ENCODE data around the gene NEUROD2. TPM values are rescaled to one million over a fixed set of nuclear protein-coding genes. Genes with fewer than 3 reads are reported as not detected.
A peak's percentile ranks its signal among the peaks of the same experiment; 100 is the strongest.

The NEUROD2 gene
- total RNA-seq, 2 donors from 2014 or later = not detected

DNA sequence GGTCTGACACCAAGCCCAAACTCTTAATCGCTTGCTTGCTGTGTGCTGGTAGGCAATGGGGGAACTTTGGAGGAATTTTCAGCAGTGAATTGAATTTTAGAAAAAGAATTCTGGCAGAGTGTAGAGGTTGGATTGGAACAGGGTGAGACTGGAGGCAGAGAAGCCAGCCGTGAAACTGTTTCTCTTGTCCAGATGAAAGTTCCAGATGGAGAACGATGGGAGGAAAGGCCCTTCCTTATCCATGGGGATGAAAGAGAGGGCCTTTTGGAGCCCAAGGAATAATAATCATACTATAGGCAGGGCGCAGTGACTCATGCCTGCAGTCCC, 26.0 kb downstream of the NEUROD2 start:
- Mint-ChIP-seq H3K27me3 (ENCODE audit: insufficient read depth) (peaks cover 43% of the 10 kb centered on the region), H3K27ac (no peak overlapping the region), H3K9me3 (no peaks in the 10 kb centered on the region), H3K4me3 (no peak overlapping the region), H3K36me3 (ENCODE audit: low read depth) (no peaks in the 10 kb centered on the region), H3K4me1 (peaks cover 21% of the 10 kb centered on the region)
- H3K4me3 ChIP-seq (ENCODE audit: low read length) = no peak overlapping the region
- H3K4me1 ChIP-seq (ENCODE audit: control insufficient read depth, insufficient read depth, low read length) = peaks cover 8% of the 10 kb centered on the region
- peaks cover 7% of the 10 kb centered on the region for H3K27me3 ChIP-seq (ENCODE audit: control insufficient read depth, insufficient read depth, low read length, poor library complexity, severe bottlenecking)
- WGBS, 2 experiments (ENCODE audit: insufficient coverage in 1 of 2, insufficient read length in 1 of 2) = 87 to 95% methylated on average over 4 of the region's 4 CpGs
- no peak overlapping the region for H3K27ac ChIP-seq (ENCODE audit: low read depth, low read length)
- no peak overlapping the region for H3K9ac ChIP-seq (ENCODE audit: extremely low read depth, low read length, poor library complexity, severe bottlenecking)
- H3K36me3 ChIP-seq (ENCODE audit: control insufficient read depth, insufficient read depth, low read length) = no peaks in the 10 kb centered on the region
- TF ChIP-seq, protein P1, sequence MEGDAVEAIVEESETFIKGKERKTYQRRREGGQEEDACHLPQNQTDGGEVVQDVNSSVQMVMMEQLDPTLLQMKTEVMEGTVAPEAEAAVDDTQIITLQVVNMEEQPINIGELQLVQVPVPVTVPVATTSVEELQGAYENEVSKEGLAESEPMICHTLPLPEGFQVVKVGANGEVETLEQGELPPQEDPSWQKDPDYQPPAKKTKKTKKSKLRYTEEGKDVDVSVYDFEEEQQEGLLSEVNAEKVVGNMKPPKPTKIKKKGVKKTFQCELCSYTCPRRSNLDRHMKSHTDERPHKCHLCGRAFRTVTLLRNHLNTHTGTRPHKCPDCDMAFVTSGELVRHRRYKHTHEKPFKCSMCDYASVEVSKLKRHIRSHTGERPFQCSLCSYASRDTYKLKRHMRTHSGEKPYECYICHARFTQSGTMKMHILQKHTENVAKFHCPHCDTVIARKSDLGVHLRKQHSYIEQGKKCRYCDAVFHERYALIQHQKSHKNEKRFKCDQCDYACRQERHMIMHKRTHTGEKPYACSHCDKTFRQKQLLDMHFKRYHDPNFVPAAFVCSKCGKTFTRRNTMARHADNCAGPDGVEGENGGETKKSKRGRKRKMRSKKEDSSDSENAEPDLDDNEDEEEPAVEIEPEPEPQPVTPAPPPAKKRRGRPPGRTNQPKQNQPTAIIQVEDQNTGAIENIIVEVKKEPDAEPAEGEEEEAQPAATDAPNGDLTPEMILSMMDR (conservative IDR thresholded peaks at IDR 0.05) = no peak
- no peaks in the 10 kb centered on the region for H3K9me3 ChIP-seq (ENCODE audit: control insufficient read depth, low read length)
- DNase-seq = no peak

DNA sequence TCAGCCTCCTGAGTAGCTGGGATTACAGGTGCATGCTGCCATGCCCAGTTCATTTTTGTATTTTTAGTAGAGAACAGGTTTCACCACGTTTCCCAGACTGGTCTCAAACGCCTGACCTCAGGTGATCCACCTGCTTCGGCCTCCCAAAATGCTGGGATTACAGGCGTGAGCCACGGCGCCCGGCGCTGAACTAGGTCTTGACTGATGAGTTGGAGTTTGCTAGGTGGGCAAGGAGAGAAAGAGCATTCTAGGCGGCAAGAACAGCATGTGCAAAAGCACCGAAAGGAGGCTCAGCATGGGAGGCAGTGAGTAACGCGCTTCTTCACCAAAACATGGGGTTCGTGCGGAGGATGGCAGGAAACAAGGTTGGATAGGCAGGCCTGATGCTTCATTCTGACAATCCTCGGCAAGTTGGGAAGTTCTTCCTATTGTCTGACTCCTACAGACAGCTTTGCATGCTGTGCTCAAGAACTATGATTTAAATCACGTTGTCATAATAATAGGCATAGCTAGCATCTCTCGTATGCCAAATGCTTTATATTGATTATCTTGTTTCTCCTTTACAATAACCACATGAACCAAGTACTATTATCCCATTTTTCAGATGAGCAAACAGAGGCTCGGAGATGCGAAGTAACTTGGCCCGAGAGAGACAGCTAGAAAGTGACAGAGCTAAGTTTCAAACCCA, 26.5 kb downstream of the NEUROD2 start:
- Mint-ChIP-seq H3K27ac (no peak overlapping the region), H3K4me3 (no peak overlapping the region)
- no peak overlapping the region for H3K4me3 ChIP-seq (ENCODE audit: low read length)

DNA sequence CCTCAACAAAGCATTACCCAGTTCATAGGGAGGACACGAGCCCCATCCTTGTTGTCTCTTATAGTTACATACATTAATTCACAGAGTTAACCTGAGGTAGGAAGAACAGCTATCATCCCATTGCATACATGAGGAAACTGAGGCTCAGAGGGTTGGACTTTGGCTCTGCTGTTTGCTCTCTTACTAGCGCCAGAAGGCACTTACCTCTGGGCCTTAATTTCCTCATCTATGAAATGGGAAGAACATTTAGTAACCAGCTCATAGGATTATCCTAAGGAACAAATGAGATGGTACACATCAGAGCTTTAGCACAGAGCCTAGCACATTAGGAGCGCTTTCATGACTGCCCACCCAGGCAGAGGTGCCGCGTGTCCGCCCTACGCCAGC, 27.6 kb downstream of the NEUROD2 start:
- Histone ChIP-seq H3K9me3 (ENCODE audit: control insufficient read depth, low read length) (no peaks in the 10 kb centered on the region), H3K27ac (ENCODE audit: low read depth, low read length) (no peak overlapping the region), H3K9ac (ENCODE audit: extremely low read depth, low read length, poor library complexity, severe bottlenecking) (no peak overlapping the region), H3K4me3 (ENCODE audit: low read length) (no peak overlapping the region), H3K27me3 (ENCODE audit: control insufficient read depth, insufficient read depth, low read length, poor library complexity, severe bottlenecking) (peaks cover 10% of the 10 kb centered on the region), H3K4me1 (ENCODE audit: control insufficient read depth, insufficient read depth, low read length) (peaks cover 8% of the 10 kb centered on the region), H3K36me3 (ENCODE audit: control insufficient read depth, insufficient read depth, low read length) (no peaks in the 10 kb centered on the region)
- Mint-ChIP-seq H3K27me3 (ENCODE audit: insufficient read depth) (peaks cover 57% of the 10 kb centered on the region), H3K9me3 (no peaks in the 10 kb centered on the region), H3K4me3 (peak overlapping the region; percentile 12), H3K4me1 (peaks cover 21% of the 10 kb centered on the region), H3K27ac (no peak overlapping the region), H3K36me3 (ENCODE audit: low read depth) (no peaks in the 10 kb centered on the region)
- no peak for DNase-seq
- TF ChIP-seq, protein P1 (conservative IDR thresholded peaks at IDR 0.05) = no peak
- 81 to 88% methylated on average over 1 to 7 of the region's 7 CpGs for whole genome bisulfite sequencing, 2 experiments (ENCODE audit: insufficient coverage in 1 of 2, insufficient read length in 1 of 2)

More for the DNA sequence above, 26.5 kb downstream of the NEUROD2 start:
- H3K27me3 ChIP-seq (ENCODE audit: control insufficient read depth, insufficient read depth, low read length, poor library complexity, severe bottlenecking) = peaks cover 6% of the 10 kb centered on the region
- WGBS, 2 experiments (ENCODE audit: insufficient coverage in 1 of 2, insufficient read length in 1 of 2) = 93% methylated on average over 20 of the region's 20 CpGs
- DNase-seq = no peak
- Mint-ChIP-seq H3K27me3 (ENCODE audit: insufficient read depth) (peaks cover 46% of the 10 kb centered on the region), H3K36me3 (ENCODE audit: low read depth) (no peaks in the 10 kb centered on the region), H3K4me1 (peaks cover 21% of the 10 kb centered on the region), H3K9me3 (no peaks in the 10 kb centered on the region)
- H3K4me1 ChIP-seq (ENCODE audit: control insufficient read depth, insufficient read depth, low read length) = peaks cover 8% of the 10 kb centered on the region
- no peak overlapping the region for H3K9ac ChIP-seq (ENCODE audit: extremely low read depth, low read length, poor library complexity, severe bottlenecking)
- TF ChIP-seq, protein P1 (conservative IDR thresholded peaks at IDR 0.05) = no peak
- no peak overlapping the region for H3K27ac ChIP-seq (ENCODE audit: low read depth, low read length)
- no peaks in the 10 kb centered on the region for H3K36me3 ChIP-seq (ENCODE audit: control insufficient read depth, insufficient read depth, low read length)
- no peaks in the 10 kb centered on the region for H3K9me3 ChIP-seq (ENCODE audit: control insufficient read depth, low read length)

Data from endodermal cell (in vitro differentiated cells).